ENCODE data around the gene ST8SIA4.

DNA sequence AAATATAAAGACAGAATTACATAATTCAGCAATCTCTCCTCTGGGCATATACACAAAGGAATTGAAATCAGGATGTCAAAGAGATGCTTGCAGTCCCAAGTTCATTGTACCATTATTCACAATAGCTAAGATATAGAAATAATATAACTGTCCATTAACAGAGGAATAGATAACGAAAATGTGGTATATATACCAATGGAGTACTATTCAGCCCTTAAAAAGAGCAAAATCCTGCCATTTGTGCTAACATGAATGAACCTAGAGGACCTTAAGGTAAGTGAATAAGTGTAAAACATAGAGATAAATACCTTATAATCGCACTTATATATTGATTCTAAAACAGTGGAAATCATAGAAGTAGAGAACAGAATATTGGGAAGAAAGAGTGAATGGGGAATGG, 7.0 kb downstream of the ST8SIA4 start:
- TF ChIP-seq, protein P1, sequence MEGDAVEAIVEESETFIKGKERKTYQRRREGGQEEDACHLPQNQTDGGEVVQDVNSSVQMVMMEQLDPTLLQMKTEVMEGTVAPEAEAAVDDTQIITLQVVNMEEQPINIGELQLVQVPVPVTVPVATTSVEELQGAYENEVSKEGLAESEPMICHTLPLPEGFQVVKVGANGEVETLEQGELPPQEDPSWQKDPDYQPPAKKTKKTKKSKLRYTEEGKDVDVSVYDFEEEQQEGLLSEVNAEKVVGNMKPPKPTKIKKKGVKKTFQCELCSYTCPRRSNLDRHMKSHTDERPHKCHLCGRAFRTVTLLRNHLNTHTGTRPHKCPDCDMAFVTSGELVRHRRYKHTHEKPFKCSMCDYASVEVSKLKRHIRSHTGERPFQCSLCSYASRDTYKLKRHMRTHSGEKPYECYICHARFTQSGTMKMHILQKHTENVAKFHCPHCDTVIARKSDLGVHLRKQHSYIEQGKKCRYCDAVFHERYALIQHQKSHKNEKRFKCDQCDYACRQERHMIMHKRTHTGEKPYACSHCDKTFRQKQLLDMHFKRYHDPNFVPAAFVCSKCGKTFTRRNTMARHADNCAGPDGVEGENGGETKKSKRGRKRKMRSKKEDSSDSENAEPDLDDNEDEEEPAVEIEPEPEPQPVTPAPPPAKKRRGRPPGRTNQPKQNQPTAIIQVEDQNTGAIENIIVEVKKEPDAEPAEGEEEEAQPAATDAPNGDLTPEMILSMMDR (IDR thresholded peaks at IDR 0.05) = no peak
- TF ChIP-seq POLR2A (IDR thresholded peaks at IDR 0.05) (no peak), POLR2AphosphoS5 (IDR thresholded peaks at IDR 0.05) (no peak)

All from upper lobe of left lung (tissue), 4 donors.